Measurements from ENCODE around the gene TUBGCP3.

DNA sequence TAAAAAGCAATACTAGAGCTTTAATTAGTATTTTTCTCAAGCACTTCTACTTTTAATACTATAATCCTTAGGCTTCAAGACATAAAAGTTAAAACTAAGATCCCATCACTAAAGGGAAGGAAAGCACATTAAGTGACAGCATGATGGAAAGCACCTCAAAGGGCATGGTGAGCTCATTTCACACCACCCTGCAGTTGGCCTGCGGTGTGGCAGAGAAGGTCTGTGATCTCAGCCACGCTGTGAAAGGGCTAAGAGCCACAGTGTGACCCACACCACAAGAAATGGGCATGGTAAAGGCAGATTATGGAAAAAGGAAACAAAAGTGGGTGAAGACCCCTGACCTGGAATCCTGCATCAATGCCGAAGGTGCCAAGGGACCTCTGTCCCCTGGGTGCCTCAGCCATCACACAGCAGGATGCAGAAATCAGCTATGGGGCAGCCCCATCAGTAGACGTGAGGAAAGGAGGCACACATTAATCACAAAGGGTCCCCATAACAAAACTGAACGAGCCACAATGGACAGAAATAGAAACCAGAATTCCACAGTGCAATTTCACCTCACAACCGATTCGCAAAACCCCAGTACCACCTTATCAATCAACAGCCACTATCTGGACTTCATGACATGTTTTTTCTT lies 33.6 kb downstream of the TUBGCP3 start:
- TF ChIP-seq, protein P1, sequence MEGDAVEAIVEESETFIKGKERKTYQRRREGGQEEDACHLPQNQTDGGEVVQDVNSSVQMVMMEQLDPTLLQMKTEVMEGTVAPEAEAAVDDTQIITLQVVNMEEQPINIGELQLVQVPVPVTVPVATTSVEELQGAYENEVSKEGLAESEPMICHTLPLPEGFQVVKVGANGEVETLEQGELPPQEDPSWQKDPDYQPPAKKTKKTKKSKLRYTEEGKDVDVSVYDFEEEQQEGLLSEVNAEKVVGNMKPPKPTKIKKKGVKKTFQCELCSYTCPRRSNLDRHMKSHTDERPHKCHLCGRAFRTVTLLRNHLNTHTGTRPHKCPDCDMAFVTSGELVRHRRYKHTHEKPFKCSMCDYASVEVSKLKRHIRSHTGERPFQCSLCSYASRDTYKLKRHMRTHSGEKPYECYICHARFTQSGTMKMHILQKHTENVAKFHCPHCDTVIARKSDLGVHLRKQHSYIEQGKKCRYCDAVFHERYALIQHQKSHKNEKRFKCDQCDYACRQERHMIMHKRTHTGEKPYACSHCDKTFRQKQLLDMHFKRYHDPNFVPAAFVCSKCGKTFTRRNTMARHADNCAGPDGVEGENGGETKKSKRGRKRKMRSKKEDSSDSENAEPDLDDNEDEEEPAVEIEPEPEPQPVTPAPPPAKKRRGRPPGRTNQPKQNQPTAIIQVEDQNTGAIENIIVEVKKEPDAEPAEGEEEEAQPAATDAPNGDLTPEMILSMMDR (IDR thresholded peaks at IDR 0.05) = no peak
- no peak for TF ChIP-seq POLR2A (IDR thresholded peaks at IDR 0.05)
